IPS DF 19.7 (cell line): ENCODE results near the gene TMEM238.
"Not testable (repeated sequence)": the region's sequence is repeated elsewhere in the genome, so short reads cannot be mapped to it uniquely, and the experiment has no call there.

Source experiments
- DNase-seq: peaks from one replicate; pipeline ENCODE4 v3.0.0-alpha.2; 2013; ENCODE audit warnings: low read depth, low spot score

Gene TMEM238

DNA sequence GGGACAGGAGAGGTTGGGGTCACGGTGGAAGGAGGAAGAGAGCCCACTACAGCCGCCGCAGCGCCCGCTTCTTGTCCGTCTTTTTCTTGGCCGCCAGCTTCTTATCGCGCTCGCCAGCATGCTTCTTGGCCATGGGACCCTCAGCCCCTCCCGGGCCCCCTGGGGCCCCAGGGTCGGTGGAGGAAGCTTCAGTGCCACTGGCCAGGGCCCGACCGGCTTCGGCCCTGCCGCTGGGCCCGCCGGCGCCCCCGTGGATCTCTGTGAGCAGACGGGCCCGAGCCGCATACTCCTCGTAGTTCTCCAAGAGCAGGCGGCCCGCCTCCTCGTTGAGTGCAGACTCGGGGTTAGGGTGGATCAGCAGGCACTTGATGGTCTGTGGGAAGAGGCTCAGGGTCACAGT, 17.3 kb upstream of the TMEM238 start:
- not testable (repeated sequence) for DNase-seq

DNA sequence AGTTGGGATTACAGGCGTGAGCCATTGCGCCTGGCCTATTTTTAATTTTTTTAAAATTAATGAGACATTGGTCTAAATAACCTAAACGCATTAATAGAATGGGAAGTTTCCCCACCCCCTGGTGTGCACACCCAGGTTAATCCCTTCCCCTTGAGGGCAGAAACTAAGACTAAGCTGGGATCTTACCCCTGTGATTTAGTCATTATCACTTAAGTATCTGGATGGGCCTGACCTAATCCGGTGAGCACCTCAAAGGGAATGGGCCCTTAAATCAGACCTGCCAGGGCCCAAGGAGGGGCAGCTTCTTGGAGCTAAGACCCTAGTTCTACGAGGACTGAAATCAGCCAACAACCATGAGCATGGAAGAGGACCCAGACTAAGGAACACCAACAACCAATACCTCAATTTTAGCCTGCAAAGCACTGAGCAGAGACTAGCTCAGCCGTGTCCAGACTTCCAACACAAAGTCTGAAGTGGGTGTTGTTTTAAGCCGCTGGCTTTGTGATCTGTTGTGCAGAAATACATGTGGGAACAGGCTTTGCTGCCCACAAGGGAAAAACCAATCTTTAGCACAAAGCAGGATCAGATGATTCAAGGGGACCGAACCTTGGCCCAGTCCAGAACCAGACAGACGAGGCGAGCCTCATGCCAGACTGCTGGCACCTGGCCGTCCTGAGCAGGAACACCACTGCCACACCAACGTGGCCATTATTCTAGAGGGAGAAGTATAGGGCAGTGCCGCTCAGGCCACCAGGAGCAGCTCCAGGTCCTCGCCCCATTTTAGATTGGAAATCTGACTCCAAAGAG, 16.4 kb upstream of the TMEM238 start:
- DNase-seq, result no peak

DNA sequence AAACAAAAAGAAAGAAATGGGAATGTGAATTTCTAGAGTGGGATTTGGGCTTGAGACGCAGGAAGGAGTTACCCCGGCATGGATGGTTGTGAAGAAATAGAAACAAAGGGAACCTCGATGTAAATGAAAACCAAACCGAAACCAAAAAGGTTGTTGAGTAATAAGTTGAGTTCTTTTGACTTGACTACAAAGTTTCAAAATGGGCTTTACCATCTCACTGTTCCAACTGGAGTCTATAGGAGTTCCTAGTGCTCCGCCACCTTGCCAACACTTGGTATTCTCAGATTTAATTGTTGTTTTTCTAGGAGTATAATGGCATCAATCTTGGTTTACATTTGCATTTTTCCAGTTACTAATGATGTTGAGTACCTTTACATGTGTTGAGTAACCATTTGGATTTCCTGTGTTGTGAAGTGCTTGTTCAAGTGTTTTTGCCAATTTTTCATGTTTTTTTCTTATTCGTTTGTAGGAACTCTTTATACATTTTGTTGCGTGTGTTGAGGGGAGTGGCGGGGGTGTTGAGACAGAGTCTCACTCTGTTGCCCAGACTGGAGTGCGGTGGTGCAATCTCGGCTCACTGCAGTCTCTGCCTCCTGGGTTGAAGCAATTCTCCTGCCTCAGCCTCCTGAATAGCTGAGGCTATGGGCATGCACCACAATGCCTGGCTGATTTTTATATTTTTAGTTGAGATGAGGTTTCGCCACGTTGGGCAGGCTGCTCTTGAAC, 14.3 kb upstream of the TMEM238 start:
- no peak for DNase-seq

DNA sequence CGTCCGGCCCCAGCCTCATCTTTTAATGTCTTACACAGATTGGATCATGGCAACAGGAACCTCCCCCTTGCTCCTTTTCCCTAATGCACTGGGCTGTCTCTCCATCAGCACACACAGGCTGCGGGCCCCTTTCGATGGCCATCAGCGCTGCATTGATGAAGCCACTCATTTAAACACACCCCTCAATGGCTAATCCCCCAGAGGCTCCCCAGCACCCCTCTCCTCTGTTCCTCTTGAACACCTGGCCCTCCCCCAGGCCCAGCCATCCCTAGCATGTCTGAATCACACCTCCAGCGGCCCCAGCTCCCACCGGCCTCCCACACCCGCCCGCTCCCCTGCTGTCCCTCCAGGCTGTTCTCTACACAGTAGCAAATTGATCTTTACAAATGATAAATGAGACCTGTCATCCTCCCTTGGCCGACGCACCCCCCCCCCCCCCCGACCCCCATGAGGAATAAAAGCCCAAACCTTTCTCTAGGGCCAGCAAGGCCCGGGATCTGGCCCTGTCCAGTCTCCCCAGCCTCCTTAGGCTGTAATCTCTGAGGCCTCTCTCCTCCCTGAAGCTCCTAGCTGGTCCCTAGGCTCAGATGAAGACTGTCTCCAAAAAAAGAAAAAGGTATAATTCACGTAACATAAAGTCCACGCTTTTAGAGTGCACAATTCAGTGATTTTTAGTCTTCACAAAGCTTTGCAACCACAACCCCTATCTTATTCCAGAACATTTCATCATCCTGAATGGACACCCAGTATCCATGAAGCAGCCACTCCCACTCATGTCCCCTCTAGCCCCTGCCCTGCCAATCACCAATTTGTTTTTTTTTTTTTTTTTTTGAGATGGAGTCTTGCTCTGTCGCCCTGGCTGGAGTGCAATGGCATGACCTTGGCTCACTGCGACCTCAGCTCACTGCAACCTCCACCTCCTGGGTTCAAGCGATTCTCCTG, 9.0 kb upstream of the TMEM238 start:
- no peak for DNase-seq

DNA sequence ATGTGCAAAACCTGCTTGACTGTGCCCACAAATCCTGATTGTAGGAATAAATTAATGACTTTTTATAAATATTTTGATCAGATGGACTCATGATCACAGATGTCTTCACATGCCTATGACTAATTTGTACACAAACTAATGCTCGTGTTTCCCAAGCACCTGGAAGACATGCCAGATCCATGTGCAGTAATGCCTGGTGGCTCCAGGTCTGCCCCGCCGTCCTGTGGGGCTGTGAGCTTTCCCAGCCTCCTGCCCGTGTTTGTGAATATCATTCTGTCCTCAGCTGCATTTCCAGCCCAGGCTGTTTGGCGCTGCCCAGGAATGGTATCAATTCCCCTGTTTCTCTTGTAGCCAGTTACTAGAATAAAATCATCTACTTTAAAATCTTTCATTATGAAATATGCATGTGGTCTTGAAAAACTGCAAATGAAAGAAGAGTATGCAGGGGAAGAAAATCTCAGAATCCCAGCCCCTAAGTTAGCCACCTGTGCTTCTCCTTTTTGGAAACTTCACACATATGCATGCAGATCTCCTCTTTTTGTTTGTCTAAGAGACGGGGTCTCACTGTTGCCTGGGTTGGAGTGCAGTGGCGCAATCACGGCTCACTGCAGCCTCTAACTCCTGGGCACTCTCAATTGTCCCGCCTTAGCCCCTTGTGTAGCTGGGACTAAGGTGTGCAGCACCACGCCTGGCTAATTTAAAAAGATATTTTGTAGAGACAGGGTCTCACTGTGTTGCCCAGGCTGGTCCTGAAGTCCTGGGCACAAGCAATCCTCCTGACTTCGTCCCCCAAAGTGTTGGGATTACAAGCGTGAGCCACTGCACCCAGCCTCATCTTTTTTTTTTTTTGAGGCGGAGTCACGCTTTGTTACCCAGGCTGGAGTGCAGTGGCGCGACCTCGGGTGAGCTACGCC, 7.9 kb upstream of the TMEM238 start:
- DNase-seq, result no peak

DNA sequence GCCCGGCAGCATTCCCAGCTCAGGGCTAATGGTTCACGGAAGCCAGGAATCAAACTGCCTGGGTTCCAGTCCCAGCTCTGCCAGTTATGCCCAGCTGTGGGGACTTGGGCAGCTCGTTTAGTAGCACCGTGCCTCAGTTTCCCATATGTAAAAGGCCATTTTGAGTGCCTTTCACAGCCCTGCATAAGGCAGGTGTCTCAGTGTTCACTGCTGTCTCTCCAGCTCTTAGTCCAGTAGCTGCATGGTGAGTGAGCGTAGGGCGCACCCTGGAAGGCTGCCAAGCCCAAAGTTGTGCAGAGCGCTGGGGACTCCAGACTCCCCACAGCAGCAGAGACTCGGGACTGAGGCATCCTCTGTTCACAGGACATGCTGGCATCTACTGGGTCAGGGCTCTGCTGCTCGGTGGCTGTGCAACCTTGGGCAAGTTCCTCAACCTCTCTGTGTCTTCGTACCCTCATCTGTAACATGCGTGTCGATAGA, 7.1 kb upstream of the TMEM238 start:
- no peak for DNase-seq

DNA sequence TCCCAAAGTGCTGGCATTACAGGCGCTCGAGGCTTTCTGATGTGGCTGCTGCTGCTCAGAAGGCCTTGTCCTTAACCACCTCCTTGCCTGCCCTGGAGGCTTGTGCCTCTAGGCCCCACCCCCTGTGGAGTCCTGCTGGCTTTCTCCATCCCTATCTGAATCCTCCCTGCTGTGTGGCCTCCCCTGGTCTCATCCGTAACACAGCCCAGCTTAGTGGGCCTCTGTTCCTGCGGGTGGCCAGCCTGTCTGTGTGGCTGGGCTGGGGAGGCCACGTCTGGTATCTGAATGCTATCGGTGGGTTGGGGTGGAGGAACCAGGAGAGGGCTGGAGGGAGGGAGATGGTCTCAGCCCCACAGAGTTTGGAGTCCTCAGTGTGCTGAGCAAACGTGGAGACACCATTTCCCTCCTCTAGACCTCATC, 6.4 kb upstream of the TMEM238 start:
- no peak for DNase-seq

DNA sequence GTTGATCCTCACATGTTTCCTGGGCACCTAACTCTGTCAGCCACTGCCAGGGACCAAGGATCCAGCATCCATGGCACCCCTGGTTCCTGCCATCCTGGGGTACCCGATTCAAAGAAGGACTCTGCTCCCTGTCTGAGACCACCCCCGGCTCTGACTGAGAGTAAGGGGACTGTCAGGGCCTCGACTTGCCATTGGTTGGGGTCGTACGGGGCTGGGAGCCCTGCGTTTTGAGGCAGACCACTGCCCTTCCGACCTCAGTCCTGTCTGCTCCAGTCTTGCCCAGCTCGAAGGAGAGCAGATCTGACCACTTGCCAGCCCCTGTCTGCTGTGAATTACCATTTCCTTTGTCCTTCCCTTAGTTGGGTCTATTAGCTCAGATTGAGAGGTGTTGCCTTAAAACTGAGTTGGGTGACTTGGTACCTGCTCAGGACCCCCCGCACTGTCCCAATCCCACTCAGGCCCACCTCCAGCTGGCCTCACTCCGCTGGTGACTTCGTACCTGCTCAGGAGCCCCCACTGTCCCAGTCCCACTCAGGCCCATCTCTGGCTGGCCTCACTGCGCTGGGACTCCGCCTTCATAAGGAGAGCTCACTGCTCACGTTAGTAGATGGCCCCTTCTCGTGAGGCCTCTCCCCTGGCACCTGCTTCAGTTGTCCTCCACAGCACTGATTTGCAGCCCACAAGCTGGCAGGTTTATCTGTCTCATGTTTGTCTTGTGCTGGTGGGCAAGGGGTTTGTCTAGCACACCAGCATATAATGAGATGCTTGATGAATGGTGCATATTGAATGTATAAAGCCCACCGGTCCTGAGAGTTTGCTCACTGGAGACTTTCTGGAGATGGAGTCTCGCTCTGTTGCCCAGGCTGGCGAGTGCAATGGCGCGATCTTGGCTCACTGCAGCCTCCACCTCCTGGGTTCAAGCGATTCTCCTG, 5.6 kb upstream of the TMEM238 start:
- no peak for DNase-seq

DNA sequence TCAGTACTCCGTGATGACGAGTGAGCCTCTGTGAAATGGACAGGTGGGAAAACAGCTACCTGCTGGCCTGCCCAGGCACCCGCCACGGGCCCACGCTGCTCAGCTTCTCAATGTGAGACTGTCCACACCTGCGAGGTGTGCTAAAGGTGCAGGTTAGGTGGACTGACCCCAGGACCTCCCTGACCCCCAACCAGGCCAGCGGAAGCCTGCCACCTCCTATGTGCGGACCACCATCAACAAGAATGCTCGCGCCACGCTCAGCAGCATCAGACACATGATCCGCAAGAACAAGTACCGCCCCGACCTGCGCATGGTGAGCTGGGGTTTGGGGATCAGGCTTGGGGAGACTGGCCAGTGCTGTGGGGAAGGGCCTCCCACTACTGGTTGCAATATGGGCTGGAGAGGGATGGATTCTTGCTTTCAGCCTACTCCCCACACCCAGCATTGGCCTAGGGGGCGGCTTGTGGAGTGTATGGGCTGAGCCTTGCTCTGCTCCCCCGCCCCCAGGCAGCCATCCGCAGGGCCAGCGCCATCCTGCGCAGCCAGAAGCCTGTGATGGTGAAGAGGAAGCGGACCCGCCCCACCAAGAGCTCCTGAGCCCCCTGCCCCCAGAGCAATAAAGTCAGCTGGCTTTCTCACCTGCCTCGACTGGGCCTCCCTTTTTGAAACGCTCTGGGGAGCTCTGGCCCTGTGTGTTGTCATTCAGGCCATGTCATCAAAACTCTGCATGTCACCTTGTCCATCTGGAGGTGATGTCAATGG, 3.8 kb upstream of the TMEM238 start:
- no peak for DNase-seq

DNA sequence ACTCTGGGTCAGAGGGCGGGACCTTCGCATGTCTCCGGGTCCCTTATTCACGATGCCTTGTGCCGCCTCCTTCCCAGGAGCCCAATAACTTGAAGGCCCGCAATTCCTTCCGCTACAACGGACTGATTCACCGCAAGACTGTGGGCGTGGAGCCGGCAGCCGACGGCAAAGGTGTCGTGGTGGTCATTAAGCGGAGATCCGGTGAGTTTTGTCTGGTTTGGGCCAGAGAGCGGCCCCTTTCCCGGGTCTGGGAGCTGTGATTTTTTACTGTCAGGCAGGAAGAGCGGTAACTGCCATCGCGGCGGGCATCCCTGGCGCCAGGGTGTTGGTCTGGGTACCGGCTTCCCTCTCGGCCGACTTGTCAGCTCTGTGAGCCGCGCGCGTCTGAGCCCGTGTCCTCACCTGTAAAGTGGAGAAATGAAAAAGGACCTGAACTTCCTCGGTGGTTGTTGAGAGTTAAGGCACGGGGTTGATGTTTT, 2.4 kb upstream of the TMEM238 start:
- DNase-seq, result no peak

DNA sequence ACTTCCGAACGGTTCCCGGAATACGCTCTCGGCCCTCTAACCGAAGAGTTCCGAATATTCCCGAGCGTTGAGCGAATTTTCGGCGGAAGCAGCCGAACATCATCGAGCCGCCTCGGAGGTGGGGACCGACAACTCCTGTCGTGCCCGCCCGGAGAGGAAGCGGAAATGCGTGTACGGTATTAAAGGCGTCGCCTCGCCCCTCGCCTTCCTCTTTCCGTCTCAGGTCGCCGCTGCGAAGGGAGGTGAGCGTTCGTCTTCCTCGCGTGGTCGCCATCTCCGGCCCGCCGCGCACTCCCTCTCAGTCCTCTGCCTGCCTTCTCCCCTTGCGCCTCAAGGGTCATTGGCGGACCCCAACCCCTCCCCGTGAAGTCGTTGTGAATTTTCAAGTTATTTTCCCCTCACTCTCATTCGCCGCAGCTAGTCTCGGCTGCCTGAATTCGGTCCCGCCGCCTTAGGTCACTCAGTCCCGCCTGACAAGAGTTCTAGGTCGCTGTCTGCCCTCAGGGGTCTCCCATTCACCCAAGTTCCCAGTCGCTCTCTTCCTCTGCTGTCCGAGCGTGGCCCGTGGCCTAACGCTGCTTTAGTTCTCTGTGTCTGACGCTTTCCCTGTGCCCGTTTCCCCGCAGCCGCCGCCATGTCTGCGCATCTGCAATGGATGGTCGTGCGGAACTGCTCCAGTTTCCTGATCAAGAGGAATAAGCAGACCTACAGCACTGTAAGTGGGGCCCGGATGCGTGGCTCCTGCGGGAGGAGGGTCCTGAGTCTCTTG, 1.8 kb upstream of the TMEM238 start, which contains the start of gene RPL28:
TSS of gene RPL28 (plus strand) at position 209 of the 769 bp plus-strand sequence. CDS start at position 635, 426 bp downstream.
- DNase-seq, result peak; percentile 88

DNA sequence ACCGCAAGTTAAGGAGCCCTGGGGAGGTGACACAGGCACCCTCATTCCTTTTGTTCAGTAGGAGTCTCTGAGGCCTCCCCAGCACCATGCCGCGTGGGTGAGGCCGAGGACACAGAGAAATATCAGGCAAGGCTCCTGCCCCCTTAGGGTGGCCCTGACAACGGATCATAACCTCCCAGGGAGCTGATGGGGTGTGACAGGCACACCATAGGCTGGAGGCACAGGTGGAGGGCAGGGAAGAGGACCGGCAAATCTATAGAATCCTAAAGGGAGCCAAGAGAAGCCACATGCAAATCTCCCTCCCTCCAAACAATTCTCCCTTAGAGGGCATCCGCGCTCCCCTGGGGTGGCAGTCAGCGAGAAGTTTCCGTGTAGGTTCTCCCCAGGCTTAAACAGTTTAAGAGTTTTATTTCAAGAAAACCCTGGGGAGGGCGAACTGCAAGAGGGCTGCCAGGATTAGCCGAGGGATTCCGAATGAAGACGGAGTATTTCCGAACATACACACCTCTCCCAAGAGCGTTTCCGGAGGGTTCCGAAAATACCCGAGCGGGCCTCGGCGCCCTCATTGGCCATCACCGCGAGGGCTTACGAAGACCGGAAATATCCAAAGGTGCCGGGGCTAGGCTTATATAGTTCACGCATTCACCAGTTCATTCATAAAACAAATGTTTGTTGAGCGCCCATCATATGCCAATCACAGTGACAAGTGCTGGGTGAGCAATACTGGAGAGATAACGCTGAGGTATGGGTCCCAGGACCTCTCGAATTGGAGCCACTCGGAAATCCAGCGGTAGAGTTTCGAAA, 1.0 kb upstream of the TMEM238 start:
- peak; percentile 81 for DNase-seq

DNA sequence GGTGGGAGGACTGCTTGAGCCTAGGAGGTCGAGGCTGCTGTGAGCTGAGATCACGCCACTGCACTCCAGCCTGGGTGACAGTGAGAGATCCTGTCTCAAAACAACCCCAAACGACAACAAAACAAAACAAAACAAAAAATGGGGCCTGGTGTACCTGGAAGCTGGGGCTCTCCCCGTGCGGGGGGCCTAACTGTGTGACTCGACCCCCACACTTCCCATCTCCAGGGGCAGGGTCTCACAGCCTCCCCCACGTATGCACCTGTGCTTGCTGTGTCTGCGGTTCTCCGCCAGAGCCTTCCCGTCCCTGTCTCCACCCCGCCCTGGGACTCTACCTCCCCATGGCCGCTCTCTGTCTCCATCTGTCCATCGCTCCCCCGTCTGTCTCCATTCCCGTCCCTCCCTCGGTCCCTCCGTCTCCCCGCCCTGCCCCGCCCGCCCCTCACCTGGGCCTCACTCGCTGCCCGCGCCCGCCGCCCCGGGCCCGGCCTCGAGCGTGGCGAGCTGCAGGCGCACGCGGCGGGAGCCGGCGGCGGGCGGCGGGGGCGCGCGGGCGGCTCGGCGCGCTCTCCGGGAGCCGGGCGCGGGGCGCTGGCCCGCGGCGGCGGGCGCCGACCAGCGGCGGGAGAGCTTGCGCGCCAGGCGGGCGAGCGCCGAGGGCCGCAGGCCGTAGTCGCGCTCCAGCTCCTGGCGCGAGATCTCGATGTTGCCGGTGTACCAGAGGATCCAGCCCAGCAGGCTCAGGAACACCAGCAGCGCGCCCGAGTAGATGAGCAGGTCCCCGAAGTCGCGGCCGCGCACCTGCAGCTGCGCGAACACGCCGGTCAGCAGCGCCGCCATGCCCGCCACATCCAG, 587 bp downstream of the TMEM238 start:
- no peak for DNase-seq

DNA sequence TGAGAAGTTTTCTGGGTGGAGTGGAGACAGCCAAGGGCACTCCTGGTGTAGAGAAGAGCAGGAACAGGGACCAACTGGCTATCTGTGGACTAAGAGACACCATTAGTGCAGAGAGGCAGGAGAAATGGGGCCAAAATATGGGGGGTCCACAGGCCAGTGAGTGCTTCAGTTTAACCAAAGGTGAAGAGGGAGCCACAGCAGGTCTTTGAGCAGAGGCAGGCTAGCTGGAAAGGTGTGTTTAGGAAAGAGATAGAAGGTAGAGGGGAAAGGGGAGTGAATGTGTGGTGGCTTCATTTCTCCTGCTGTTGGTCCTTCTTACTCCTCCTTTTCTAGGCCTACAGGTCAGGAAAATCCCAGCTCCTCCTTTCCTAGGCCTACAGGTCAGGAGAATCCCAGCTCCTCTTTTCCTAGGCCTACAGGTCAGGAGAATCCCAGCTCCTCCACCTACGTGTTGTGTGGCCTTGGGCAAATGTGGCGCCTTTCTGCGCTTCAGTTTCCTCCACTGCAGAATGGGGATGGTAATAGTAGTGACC, 1.5 kb downstream of the TMEM238 start:
- DNase-seq, result no peak

DNA sequence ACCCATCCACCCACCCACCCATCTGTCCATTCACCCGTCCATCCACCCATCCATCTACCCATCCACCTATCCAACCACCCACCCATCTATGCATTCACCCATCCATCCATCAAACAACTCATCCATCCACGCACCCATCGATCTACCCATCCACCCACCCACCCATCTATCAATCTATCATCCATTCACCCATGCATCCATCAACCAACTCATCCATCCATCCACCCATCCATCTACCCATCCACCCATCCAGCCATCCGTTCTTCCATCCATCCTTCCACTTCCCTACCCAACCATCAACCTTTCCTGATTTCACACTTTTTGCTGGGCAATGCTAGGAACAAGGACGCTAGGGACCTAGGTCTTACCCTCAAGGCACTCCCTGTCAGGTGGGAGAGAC, 2.1 kb downstream of the TMEM238 start:
- DNase-seq, result no peak

DNA sequence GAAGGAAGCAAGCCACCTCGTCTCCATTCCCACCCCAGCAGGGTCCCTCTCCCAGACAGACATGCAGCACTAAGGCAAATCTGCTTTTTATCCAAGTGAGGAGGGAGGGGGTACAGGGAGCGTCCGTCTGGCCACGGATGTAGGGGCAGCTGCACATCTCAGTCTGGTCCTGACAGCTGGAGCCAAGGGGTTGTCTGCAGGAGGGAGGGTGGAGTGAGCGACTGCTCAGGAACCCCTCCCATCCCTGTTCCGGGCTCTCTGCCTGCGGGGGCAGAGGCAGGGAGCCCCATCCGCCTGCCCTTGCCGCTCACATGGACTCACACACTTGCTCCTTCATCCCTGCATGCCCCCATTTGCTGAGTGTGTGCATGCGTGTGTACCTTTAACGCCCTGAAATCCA, 4.9 kb downstream of the TMEM238 start:
- DNase-seq, result no peak
